ENCODE results near the gene SURF6.
"Not testable (repeated sequence)": the region's sequence is repeated elsewhere in the genome, so short reads cannot be mapped to it uniquely, and the experiment has no call there.

SURF6 gene

GRCh38 chr9:133304477-133305377 lies 31.3 kb downstream of the SURF6 start:
- DNase-seq (ENCODE audit: extremely low read depth, low read depth): no peak
- no peak for TF ChIP-seq CTCF (IDR thresholded peaks at IDR 0.05; ENCODE audit: low read depth, low read length, missing control alignments)
- no peak overlapping the region for H3K4me3 ChIP-seq (replicated peaks; ENCODE audit: low read depth, low read length)

- H3K4me3 ChIP-seq (replicated peaks; ENCODE audit: low read depth, low read length): no peak overlapping the region
- TF ChIP-seq CTCF (IDR thresholded peaks at IDR 0.05; ENCODE audit: low read depth, low read length, missing control alignments): no peak
- no peak for DNase-seq (ENCODE audit: extremely low read depth, low read depth)
Measured at GRCh38 chr9:133304158-133304470, 31.9 kb downstream of the SURF6 start.

- DNase-seq (ENCODE audit: extremely low read depth, low read depth): no peak
- no peak overlapping the region for H3K4me3 ChIP-seq (replicated peaks; ENCODE audit: low read depth, low read length)
- no peak for TF ChIP-seq CTCF (IDR thresholded peaks at IDR 0.05; ENCODE audit: low read depth, low read length, missing control alignments)
Measured at GRCh38 chr9:133303266-133304157, 32.5 kb downstream of the SURF6 start.

- H3K4me3 ChIP-seq (replicated peaks; ENCODE audit: low read depth, low read length): no peak overlapping the region
- DNase-seq (ENCODE audit: extremely low read depth, low read depth): no peak
- no peak for TF ChIP-seq CTCF (IDR thresholded peaks at IDR 0.05; ENCODE audit: low read depth, low read length, missing control alignments)
Measured at GRCh38 chr9:133301253-133302230, 34.4 kb downstream of the SURF6 start.

GRCh38 chr9:133299996-133300395 lies 36.0 kb downstream of the SURF6 start:
- H3K4me3 ChIP-seq (replicated peaks; ENCODE audit: low read depth, low read length); DNase-seq (ENCODE audit: extremely low read depth, low read depth): not testable (repeated sequence)

- H3K4me3 ChIP-seq (replicated peaks; ENCODE audit: low read depth, low read length): no peak overlapping the region
- no peak for DNase-seq (ENCODE audit: extremely low read depth, low read depth)
- no peak for TF ChIP-seq CTCF (IDR thresholded peaks at IDR 0.05; ENCODE audit: low read depth, low read length, missing control alignments)
Measured at GRCh38 chr9:133294257-133294656, 41.7 kb downstream of the SURF6 start.
